IPS-18c (cell line): Measurements from ENCODE around the gene BCL2L1.
"Not testable (repeated sequence)": the region's sequence is repeated elsewhere in the genome, so short reads cannot be mapped to it uniquely, and the experiment has no call there.

ENCODE experiments used
- H3K4me3 ChIP-seq: 2 replicates; pipeline ENCODE4 v1.7.0; 2013; ENCODE audit warnings: low read depth, mild to moderate bottlenecking, low read length, moderate library complexity; ENCODE audit not compliant: insufficient read depth
- H3K9me3 ChIP-seq: one replicate; pipeline ENCODE4 v1.6.1; 2013; ENCODE audit warnings: mild to moderate bottlenecking, low read length, moderate library complexity; ENCODE audit not compliant: control insufficient read depth, insufficient read depth

Gene BCL2L1

DNA sequence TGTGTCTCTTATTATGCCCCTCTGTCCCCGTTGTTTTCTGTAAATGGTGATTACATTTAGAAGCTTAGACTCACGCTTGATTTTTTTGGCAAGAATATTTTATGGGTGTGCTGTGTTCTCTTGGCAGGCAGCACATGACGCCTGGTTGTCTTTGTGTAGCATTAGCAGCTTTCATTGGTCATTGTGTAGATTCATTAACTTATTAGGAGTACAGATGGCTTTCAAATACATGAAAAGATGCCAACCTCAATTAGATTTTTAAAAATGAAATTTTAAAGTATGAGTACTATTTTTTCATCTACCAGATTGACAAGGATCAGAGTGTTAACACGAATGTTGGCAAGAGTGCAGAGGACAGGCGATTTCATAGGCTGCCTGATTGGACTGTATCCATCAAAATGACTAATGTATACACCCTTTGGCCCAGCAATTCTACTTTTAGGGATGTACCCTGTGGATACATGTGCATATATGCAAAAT lies 69.7 kb downstream of the BCL2L1 start:
- H3K4me3 ChIP-seq: no peak overlapping the region
- no peaks in the 10 kb centered on the region for H3K9me3 ChIP-seq

DNA sequence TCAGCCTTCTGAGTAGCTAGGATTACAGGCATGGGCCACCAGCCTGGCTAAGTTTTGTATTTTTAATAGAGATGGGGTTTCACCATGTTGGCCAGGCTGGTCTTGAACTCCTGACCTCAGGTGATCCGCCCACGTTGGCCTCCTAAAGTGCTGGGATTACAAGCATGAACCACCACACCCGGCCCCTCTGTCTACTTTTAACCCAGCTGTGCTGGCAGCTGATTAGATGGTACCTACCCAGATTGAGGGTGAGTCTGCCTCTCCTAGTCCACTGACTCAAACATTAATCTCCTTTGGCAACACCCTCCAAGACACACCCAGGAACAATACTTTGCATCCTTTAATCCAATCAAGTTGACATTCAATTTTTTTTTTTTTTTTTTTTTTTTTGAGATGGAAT lies 74.6 kb downstream of the BCL2L1 start:
- not testable (repeated sequence) for H3K4me3 ChIP-seq, H3K9me3 ChIP-seq

DNA sequence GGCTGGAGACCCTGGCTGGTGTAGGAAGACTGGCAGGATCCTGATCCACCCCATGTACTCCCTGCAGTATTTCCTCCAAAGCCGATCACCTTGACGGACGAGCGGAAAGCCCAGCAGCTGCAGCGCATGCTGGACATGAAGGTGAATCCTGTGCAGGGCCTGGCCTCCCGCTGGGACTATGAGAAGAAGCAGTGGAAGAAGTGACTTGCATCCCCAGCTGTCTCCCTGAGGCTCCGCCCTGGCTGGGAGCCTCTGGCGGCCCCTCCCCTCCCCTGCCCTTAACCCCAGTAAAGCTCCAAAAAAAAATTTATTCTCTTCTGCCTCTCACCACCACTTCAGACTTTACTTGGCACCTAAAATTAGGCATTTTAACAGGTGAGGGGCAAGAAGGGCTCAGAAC lies 78.0 kb downstream of the BCL2L1 start:
- Histone ChIP-seq H3K4me3 (no peak overlapping the region), H3K9me3 (no peaks in the 10 kb centered on the region)

DNA sequence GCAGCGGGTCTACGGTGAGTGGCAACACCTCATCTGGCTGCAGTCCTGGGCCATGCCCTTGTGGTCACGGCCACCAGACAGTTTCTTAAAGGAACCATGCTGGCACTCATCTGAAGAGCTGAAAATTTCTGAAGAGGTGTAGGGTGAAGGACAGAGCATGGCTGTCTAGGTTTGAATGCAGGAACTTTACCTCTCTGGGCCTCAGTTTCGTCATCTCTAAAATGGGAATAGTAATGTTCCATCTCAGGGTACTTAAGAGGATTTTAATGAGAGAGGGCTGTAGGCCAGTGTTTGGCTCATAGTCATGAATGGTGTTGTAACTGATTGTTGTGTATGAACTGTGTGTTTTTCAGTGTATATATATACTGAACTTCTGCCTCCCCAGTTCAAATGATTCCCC lies 79.1 kb downstream of the BCL2L1 start:
- H3K9me3 ChIP-seq: no peaks in the 10 kb centered on the region
- no peak overlapping the region for H3K4me3 ChIP-seq

DNA sequence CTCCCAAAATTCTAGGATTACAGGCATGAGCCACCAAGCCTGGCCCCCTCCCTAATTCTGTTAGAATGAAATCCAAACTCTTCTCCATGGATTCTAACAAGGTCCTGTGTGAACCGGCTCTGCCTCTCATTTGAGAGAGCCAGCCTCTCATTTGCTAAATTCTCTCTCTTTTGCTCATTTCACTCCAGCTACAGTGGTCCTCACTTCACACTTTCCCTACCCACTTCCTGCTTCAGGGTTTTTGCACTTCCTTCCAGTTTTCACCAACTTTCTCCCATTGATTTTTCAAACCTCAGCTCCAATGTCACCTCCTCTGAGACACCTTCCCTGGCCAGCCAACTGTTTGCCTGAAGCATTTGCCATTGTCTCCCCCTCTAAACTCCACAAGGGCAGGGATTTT lies 79.8 kb downstream of the BCL2L1 start:
- H3K4me3 ChIP-seq: no peak overlapping the region
- no peaks in the 10 kb centered on the region for H3K9me3 ChIP-seq

DNA sequence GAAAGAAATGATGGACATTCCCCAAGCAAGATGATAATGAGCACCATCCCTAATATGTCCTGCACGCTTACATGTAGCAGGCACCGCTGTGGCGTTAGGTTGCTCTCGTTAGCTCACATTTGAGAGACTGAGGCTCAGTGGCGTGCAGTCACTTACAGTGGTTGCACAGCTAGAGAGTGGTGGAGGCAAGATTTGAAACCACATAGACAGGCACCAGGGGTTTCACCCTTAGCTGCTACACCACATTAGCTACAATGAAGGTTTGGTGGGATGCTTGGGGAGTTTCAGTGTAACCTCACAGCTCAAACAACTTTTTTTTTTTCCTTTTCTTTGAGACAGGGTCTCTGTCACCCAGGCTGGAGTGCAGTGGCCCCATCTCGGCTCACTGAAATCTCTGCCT lies 81.3 kb downstream of the BCL2L1 start:
- Histone ChIP-seq H3K4me3 (no peak overlapping the region), H3K9me3 (no peaks in the 10 kb centered on the region)

DNA sequence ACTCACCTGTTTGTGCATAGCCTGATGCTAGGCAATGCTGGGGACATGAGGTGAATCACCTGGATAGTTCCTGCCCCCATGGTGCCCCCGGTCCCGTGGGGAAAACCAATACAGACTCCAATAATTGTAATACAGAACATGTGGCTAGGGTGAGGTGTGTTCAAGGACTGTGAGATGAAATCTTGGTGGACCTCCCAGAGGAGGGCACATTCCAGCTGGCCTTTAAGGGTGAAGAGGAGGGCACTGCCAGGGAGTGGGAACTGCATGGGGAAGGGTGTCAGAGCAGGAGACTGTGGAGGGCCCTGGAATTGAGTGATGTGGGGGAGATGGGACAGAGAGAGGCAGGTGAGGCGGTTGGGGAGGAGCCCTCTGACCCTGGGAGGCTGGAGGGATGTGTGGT lies 82.4 kb downstream of the BCL2L1 start:
- Histone ChIP-seq H3K9me3 (no peaks in the 10 kb centered on the region), H3K4me3 (no peak overlapping the region)

DNA sequence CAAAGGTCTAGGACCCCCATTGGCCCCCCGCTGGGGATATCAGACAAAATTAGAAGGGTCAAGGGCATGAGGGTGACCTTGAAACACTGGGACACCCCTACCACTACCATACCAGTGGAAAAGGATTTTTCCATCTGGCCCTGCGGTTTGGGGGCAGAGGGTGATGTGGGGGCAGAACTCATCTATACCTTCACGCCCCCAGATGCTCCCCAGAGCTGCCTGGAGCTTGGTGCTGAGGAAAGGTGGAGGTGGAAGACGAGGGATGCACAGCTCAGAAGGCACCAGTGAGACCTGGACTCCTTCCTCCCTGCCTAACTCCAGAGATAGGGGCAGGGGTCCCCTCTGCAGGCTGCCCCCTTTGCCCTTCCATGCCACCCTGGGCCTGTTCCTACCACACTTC lies 83.9 kb downstream of the BCL2L1 start:
- H3K9me3 ChIP-seq: no peaks in the 10 kb centered on the region
- no peak overlapping the region for H3K4me3 ChIP-seq

DNA sequence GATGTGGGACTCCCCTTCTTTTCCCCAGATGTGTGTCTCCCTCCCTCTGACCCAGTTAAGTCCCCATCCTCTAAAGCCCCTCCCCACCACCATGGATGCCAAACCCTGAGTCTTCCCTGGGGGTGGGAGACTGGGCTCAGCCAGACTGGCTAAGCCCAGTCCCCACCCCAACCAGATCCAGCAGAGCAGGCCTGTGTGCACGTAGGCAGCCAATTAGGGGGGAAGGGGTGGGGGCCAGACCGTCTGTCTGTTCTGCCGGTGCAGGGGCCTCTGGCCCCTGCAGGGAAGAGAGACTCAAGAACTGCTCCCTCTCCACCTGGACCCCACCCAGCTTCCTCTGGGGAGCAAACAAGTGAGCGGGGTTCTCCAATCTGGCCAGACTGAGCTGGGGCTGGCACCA lies 84.4 kb downstream of the BCL2L1 start:
- no peak overlapping the region for H3K4me3 ChIP-seq
- no peaks in the 10 kb centered on the region for H3K9me3 ChIP-seq

DNA sequence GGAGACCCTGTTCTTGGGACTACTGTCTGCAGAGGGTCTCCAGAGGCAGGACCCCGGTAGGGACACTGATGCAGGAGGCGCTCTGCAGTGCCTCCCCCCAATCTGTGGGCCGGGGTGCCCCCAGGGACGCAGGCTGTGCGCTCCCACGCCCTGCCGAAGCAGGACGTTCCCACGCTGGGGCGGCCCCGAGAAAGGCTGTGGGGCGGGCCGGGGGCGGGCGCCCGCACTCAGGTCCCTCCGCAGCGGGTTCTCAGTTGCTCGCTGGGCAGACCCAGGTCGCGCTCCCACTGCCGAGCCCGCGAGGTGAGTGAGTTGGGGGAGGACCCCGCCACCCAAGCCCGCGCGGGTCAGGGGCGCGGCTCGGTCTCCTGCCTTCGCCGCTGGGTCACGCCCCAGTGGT lies 85.0 kb downstream of the BCL2L1 start, which contains the start of gene COX4I2:
Gene COX4I2 (plus strand): TSS at position 253 of the 400 bp plus-strand sequence. CDS start 1,106 bp downstream, outside the sequence.
- peak within 1 kb of the TSS; percentile 28; the same call in 1 of the 2 replicates for H3K4me3 ChIP-seq
- no peaks in the 10 kb centered on the region for H3K9me3 ChIP-seq

DNA sequence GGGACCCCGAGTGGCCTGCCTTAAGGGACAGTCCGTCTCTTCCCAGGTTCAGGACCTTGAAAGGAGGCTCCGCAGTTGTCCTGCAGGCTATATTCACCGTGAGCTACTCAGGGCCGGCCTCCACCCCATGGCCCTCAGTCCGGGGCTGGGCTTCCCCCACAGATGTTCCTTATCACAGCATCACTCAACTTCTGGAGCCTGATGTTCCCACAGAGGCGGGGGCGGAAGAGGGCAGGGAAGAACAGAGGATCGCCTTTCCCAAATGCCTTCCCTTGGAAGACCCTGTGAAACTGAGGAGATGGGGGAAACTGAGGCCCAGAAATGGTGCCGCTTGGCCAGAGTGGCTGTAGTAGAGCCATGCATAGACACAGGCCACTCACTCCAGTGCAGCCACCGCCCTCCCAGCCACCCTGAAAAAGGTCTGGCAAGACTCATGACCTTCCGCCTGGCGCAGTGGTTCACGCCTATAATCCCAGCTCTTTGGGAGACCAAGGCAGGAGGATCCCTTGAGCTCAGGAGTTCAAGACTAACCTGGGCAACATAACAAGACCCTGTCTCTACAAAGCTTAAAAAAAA lies 89.2 kb downstream of the BCL2L1 start:
- no peaks in the 10 kb centered on the region for H3K9me3 ChIP-seq
- H3K4me3 ChIP-seq: no peak overlapping the region

DNA sequence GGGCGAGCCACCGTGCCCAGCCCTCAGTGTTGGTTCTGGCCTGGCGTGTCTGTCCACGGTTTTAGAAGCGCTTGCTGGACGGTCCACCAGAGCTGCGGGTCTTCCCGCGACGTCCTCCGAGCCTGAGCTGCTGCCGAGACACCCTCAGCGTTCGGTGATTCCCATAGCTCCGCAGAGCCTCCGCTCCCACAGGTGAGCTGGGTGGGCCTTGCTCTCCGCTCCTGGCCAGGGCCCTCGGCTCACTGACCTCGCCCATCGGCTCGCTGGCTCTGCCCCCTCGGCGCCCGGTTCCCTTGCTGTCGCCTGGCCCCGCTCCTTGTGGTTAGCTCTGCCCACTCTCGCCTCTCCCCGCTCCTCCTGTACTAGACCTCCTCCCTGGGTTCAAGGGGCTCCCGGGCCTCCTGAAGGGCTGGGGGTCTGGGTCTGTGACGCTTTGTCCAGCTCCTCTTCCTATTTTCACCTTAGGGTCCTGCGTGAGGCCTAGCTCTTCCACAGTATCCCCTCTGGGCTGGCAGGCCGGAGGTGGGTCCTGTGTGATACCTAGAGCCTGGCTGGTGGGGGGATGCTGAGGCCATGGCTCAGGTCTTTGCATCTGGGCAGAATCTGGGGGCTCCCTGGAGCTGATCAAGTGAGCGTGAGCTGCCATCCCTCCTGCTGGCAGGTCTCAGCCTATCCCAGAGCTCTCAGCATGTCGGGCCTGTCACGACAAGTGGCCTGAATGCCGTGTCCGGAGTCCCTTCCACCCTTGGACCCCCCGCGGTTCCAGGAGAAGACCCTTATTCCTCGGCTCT lies 89.9 kb downstream of the BCL2L1 start:
- no peaks in the 10 kb centered on the region for H3K9me3 ChIP-seq
- H3K4me3 ChIP-seq: no peak overlapping the region

DNA sequence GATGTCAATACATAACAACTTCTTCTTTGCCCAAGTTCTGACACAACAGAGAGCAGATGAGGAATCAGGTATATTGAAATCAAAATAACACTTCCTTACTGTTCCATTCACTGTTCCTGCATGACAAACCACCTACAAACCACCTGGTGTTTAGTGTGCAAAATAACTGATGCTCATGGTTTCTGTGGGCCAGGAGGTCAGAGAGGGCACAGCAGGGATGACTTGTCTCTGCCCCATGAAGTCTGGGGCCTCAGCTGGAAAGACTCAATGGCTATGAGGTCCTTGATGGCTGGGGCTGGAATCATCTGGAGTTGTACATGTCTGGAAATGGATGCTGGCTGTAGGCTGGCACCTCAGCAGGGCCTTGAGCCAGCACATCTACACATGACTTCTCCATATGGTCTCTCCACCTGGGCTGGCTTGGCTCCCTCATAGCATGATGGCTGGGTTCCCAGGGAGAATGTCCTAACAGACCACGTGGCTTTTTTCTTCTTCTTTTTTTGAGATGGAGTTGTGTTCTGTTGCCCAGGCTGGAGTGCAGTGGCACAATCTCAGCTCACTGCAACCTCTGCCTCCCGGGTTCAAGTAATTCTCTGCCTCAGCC lies 92.4 kb downstream of the BCL2L1 start:
- no peak overlapping the region for H3K4me3 ChIP-seq
- no peaks in the 10 kb centered on the region for H3K9me3 ChIP-seq

DNA sequence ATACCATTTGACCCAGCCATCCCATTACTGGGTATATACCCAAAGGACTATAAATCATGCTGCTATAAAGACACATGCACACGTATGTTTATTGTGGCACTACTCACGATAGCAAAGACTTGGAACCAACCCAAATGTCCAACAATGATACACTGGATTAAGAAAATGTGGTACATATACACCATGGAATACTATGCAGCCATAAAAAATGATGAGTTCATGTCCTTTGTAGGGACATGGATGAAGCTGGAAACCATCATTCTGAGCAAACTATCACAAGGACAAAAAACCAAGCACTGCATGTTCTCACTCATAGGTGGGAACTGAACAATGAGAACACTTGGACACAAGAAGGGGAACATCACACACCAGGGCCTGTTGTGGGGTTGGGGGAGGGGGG lies 94.6 kb downstream of the BCL2L1 start:
- not testable (repeated sequence) for H3K9me3 ChIP-seq, H3K4me3 ChIP-seq

DNA sequence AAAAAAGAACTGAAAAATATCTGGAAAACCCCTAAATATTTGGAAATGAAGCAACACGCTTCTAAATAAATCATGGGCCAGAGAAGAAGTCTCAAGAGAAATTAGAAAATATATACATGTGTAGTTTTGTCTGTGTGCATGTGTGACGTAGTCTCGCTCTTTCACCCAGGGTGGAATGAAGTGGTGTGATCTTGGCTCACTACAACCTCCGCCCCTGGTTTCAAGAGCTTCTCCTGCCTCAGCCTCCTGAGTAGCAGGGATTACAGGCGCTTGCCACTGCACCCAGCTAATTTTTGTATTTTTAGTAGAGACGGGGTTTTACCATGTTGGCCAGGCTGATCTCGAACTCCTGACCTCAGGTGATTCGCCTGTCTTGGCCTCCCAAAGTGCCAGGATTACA lies 96.1 kb downstream of the BCL2L1 start:
- not testable (repeated sequence) for H3K4me3 ChIP-seq, H3K9me3 ChIP-seq

DNA sequence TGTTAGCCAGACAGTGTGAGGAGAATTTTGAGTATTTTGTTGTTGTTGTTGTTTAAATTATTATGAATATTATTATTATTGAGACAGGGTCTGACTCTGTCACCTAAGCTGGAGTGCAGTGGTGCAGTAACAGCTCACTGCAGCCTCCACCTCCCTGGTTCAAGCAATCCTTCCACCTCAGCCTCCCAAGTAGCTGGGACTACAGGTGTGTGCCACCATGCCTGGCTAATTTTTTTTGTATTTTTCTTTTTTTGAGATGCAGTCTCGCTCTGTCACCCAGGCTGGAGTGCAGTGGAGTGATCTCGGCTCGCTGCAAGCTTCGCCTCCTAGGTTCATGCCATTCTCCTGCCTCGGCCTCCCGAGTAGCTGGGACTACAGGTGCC lies 99.6 kb downstream of the BCL2L1 start:
- H3K4me3 ChIP-seq, H3K9me3 ChIP-seq: not testable (repeated sequence)

DNA sequence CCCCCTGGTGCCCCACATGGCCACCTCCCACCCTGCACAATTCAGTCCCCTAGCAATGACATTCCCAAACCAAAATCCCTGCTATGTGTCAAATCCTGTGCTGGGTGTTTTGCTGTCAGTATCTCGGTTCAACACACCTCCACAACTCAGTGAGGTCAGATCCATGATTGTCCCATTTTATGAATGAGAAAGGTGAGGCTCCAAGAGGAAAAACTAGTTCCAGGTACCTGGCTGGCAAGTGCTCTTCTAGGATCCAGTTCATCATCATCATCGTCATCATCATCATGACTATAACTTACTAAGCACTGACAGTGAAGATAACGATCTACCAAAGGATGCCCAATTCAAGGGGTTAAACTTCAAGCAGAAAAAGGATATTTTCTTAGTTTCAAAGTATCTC lies 102.4 kb downstream of the BCL2L1 start:
- no peak overlapping the region for H3K4me3 ChIP-seq

DNA sequence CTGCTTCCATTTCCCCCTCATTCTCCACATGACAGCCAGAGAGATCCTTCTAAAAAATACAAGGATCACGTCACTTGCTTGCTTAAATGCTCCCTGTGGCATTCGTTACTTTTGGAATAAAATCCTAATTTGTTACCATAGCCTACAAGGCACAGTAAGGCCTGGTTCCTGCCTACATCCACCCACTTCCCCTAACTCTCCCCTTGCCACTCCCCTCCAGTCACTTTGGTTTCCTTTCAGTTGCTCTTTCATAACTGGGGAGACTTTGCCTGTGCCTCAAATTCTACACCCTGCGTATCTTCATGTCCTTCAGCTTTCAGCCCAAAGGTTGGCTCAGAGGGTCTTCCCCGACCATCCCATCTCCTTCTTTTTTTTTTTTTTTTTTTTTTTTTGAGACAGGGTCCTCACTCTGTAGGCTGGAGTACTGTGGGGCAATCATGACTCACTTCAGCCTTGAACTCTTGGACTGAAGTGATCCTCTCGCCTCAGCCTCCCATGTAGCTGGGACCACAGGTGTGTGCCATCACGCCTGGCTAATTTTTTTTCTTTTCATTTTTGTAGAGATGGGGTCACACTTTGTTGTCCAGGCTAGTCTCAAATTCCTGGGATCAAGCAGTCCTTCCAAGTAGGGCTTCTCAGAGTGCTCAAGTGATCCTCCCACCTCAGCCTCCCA lies 105.1 kb downstream of the BCL2L1 start:
- H3K4me3 ChIP-seq: no peak overlapping the region
- H3K9me3 ChIP-seq: peaks cover 2% of the 10 kb centered on the region

More for the DNA sequence above, 102.4 kb downstream of the BCL2L1 start:
- H3K9me3 ChIP-seq: peaks cover 2% of the 10 kb centered on the region
